COLO668 (cell line): ENCODE measurements around the gene KDM5A.
"Not testable (repeated sequence)": the region's sequence is repeated elsewhere in the genome, so short reads cannot be mapped to it uniquely, and the experiment has no call there.

Experiments used
- DNase-seq: peaks from one replicate; lab custom pipeline; 2025; ENCODE audit not compliant: unreplicated experiment; lab: John Stamatoyannopoulos, UW

The KDM5A gene

DNA sequence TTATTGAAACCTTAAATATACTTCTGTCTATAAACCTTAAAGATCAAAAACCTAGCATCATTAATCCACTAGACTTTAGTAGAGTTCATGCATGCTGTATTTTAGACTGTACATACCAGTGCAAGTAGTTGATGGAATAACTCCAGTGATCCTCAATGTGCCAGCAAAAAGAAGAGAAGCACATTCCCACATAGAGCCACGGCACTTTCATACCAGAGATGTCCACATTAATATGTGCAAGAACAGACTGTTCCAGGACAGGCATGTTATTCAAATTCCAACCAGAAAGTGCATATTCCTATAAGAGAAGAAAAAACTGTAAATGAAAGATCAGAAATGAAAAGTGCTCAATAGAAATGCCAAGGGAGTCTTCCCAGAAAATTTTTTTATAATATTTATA, 55.0 kb downstream of the KDM5A start:
- no peak for DNase-seq

DNA sequence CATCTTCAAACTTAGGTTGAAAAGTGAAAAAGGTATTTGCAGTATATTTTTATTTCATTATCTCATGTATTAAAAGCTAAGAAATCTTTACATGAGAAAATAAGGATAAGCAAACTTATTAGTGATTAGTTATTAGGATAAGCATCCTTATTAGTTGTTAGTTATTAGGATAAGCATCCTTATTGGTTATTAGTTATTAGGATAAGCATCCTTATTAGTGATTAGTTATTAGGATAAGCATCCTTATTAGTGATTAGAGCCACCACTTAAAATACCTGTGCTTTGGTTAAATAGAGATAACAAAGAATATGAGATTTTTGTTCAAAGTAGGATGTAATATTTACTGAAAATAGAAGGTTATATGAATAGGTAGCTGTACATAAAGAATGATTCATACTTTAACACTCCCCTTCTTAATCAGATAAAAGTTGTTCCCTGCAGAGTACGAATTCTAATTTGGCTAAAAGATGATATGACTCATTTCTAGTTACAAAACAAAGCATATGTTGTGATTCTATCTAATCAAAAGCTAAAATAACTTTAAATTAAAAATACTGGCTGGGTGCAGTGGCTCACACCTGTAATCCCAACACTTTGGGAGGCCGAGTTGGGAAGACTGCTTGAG, 56.4 kb downstream of the KDM5A start:
- no peak for DNase-seq

- no peak for DNase-seq
Measured at GRCh38 chr12:331287-331686, 57.8 kb downstream of the KDM5A start.

- DNase-seq: no peak
Measured at GRCh38 chr12:325906-326305, 63.2 kb downstream of the KDM5A start.

DNA sequence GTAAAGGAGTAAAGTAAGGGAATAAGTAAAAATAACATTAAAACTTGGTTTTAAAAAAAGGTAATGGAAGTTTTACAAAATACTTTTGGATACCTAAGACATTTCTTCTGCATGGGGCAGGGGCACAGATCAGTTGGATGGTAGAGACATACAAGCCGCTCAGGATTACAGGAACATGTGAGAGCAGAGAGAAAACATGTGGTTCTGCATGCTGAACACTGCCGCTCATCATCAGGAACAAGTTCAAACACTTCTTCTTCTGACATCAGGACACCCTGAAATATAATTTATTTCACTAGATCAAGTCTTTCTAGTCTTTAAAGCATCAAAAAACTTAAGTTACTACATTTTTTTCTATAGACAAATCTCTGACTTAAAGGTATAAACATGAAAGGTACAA, 65.6 kb downstream of the KDM5A start:
- DNase-seq: no peak

DNA sequence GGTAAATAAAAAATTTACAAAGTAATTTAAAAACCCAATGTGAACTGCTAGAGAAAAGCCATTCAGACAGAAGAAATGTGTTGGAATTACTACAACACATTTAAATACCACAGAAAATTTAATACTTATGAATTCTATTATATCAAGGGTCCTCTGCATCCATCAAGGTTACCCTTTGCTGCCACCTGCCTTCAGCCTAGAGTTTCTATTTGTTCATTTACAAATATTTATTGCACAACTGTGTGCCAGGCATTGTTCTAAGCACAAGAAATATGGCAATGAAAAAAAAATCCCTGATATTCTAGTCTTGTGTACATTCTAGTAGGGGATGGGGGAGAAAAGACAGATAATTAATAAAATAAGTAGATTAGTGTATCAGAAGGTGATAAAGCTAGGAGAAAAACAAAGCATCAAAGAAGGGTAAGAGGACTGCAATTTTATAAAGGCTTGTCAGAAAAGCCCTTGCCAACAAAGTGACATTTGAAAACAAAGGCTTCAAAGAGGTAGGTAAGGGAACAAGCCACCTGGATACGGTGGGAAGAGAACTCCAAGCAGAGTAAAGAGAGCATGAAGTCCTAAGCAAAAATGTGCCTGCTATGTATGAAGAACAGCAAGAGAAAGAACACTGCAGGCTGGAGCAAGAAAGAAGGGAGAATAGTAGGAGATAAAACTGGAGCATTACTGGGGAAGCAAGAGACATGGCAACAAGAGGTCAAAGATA, 67.4 kb downstream of the KDM5A start:
- DNase-seq: no peak

DNA sequence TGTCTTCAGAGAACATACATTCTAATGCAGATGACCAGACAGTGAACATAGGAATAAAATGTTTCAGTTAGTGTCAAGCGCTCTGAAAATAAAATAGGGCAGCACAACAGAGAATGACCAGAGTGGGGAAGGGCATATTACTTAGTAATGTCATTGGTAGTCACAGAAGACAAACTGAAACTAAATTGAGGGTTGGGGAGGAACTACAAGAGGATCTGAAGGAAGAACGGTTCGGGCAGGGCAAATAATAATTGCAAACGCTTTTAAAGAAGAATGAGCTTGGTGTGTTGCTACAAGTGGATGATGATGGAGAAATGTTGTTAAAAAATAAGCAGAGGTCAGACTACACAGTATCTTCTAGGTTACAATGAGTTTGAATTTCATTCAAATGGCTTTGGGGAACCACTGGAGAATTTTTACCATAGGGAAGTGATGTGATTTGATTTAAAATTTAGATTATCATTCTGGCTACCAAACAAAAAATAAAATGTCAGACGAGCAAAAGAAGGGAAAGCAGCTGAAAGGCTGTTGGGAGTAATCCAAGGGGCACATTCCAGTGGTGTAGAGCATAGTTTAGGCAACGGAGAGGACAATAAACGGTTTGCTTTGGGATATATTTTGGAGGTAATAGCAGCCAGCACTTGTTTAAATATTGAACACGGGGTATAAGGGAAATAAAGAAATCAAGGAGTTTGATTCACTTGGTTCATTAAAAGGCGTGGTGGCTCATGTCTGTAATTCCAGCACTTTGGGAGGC, 70.2 kb downstream of the KDM5A start:
- DNase-seq: no peak

- no peak for DNase-seq
Measured at GRCh38 chr12:308511-308910, 80.6 kb downstream of the KDM5A start.

DNA sequence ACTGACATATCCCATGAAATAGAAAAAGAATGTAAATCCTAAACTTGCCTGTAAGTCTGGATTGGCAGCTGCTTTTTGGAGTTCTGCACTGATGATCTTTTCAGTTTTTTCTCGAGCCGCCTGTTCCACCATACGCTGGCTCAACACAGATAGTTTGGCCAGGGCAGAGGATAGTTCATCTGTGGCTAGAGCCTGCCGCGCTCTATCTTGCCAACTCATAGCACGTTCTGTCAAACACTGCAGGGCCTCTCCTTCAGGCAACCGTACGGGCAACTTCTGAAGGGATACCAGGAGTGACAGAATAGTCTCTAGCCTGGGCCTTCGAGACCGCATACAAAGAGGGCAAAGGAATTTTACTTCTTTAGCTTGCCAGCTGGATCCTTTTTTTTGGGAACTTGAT, 81.7 kb downstream of the KDM5A start:
- DNase-seq: no peak

DNA sequence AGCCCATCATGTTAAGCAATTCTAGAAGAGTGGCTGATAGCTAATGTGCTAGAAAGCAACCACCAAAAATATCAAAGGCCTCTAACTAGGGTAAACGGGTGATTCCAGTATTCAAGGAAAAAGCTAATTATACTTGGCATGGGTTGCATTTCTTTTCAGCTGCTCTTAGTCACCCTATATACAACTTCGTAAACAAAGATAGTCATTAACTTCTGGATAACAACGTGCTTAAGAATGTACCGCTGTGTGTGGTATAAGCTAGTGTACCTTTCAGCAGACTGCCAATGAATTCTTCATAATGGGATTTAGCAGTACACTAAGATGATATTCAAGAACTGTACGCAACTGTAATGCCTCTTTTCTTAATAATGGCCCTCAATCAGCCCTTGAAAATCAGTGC, 84.3 kb downstream of the KDM5A start:
- no peak for DNase-seq

GRCh38 chr12:302766-303165, 86.4 kb downstream of the KDM5A start:
- not testable (repeated sequence) for DNase-seq

- not testable (repeated sequence) for DNase-seq
Measured at GRCh38 chr12:300166-300565, 89.0 kb downstream of the KDM5A start.

- DNase-seq: not testable (repeated sequence)
Measured at GRCh38 chr12:299511-299910, 89.6 kb downstream of the KDM5A start.

- DNase-seq: not testable (repeated sequence)
Measured at GRCh38 chr12:298059-298458, 91.1 kb downstream of the KDM5A start.

- DNase-seq: no peak
Measured at GRCh38 chr12:295132-295531, 94.0 kb downstream of the KDM5A start.

- no peak for DNase-seq
Measured at GRCh38 chr12:293199-293598, 95.9 kb downstream of the KDM5A start.

- DNase-seq: no peak
Measured at GRCh38 chr12:292186-292585, 96.9 kb downstream of the KDM5A start.

- no peak for DNase-seq
Measured at GRCh38 chr12:291153-291723, 97.9 kb downstream of the KDM5A start.

DNA sequence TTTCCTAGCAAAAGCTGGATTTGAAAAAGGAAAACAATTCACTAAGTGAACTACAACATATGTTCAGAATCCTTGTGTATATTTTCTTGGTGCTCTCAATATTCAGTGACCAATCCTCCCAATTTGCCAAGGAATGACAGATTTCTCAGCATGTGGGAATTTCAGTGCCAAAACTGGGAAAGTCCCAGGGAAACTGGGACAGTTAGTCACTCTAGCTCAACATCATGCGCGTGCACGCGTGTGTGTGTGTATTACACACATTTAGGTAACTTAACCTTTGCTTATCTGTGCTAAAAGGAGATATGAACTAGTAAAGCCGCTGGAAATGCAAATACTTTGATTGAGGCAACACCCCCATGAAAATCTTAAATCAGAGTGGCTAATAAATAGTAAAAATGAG, 100.4 kb downstream of the KDM5A start:
- DNase-seq: no peak

DNA sequence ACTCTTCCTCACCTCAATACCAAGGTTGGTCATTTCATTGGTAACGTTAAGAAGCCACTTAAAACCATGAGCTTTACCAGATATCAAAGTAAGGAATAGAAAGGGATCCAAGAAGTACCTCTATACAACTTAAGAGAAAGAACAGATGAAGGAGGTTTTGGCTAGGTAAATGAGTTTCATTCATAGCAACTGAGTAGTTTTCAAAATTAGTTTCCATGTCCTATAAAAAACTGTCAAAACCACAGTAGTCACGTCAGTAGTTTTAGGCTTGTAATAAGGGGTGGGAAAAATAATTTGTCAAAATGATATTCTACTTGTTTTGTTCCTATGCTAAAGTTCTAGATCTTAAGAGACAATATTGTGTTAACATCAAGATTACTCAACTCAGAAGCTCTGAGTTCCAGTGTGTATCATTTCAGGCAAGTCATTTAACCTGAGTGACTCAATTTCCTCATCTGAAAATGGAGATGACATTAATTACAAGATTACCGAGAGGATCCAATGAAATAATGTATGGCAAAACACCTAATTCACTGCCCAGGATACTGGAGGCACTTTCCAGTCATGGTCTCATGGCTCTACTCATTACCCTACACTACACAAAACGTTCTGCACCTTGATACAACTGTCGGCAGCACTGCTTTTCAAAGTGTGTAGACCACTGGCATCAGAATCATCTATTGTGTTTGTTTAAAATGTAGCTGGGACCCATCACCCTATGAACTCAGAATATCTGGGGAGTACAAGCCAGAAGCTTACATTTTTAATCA, 102.4 kb downstream of the KDM5A start:
- no peak for DNase-seq

DNA sequence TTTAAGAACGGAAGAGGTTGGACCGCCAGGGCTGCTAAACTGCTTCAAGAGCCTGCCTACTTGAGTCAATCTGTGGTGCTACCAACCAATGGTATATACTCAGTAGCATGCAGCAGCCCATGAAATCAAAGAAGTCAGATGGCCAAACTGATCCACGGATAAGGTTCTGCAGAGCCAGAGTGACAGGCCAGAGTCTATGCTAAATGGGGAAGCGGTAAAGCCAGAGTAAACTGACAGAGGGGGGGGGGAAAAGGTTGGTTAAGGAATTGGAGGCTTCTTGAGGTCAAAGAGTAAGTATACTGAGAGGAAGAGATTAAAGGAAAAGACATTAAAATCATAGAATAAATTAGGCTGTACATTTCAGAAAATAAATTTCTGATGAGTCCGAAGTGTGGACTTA, 111.1 kb downstream of the KDM5A start:
- no peak for DNase-seq
